Fibroblast of villous mesenchyme (primary cell): ENCODE measurements around the gene B4GALT6. TPM values are rescaled to one million over a fixed set of nuclear protein-coding genes. Genes with fewer than 3 reads are reported as not detected.

Source experiments
- DNase-seq: peaks from one replicate; pipeline ENCODE4 v3.0.0-alpha.2; 2010; ENCODE audit warnings: low read depth
- H3K4me3 ChIP-seq: 2 replicates; pipeline ENCODE4 v1.5.1; 2011; ENCODE audit warnings: low read depth, mild to moderate bottlenecking, low read length
- CTCF ChIP-seq: IDR thresholded peaks from 2 replicates; pipeline ENCODE4 v1.5.1; 2012; ENCODE audit warnings: low read depth, mild to moderate bottlenecking, low read length; ENCODE audit not compliant: insufficient read depth
- total RNA-seq: library from RNA; depleted of rRNA; stranded (reverse); fragments of >200 nt; gene quantifications from 2 replicates; pipeline ENCODE4 v1.2.3, GENCODE V29; 2012

Gene B4GALT6
- total RNA-seq, 1 donor = 8.6 TPM

- no peak for DNase-seq
- TF ChIP-seq CTCF = no peak
- no peak overlapping the region for H3K4me3 ChIP-seq
Observed at GRCh38 chr18:31617031-31617717, 67.2 kb downstream of the B4GALT6 start.

GRCh38 chr18:31616586-31616985 is 67.8 kb downstream of the B4GALT6 start:
- no peak for TF ChIP-seq CTCF
- DNase-seq = no peak
- H3K4me3 ChIP-seq = no peak overlapping the region

- H3K4me3 ChIP-seq = no peak overlapping the region
- TF ChIP-seq CTCF = no peak
- no peak for DNase-seq
Observed at GRCh38 chr18:31614044-31614443, 70.3 kb downstream of the B4GALT6 start.

GRCh38 chr18:31612124-31612523 is 72.3 kb downstream of the B4GALT6 start:
- H3K4me3 ChIP-seq = no peak overlapping the region
- no peak for DNase-seq
- TF ChIP-seq CTCF = no peak

GRCh38 chr18:31611511-31611910 is 72.9 kb downstream of the B4GALT6 start:
- no peak for TF ChIP-seq CTCF
- DNase-seq = no peak
- H3K4me3 ChIP-seq = no peak overlapping the region

GRCh38 chr18:31610286-31611205 is 73.8 kb downstream of the B4GALT6 start:
- no peak overlapping the region for H3K4me3 ChIP-seq
- TF ChIP-seq CTCF = peak; percentile 42
- DNase-seq = peak; percentile 41
